ENCODE results near the gene FOXP3. TPM values are rescaled to one million over a fixed set of nuclear protein-coding genes. Genes with fewer than 3 reads are reported as not detected.

The FOXP3 gene
- total and polyA plus RNA-seq, 2 of the 4 experiments (the other 2 are of a cell fraction): 0.05 TPM; not detected in 1

- no peak overlapping the region for H3K14ac ChIP-seq (replicated peaks; ENCODE audit: low read depth, low read length)
- intact Hi-C loops (cut with micrococcal nuclease): no loop called here
- ChIA-PET POLR2A (ENCODE audit: unreplicated experiment) (no interaction called here), CTCF (no interaction called here)
- H2BK120ac ChIP-seq (ENCODE audit: low read depth, low read length): no peak overlapping the region
- BruUV-seq (replicated peaks): no TSS peak
- H2BK15ac ChIP-seq (ENCODE audit: low read depth, low read length): no peak overlapping the region
- no peaks in the 10 kb centered on the region for H3K9me1 ChIP-seq (ENCODE audit: insufficient read depth, low read length)
- no peaks in the 10 kb centered on the region for H3K79me1 ChIP-seq (ENCODE audit: low read depth in 1 of 2, low read length in 2 of 2)
- dilution Hi-C loops (cut with HindIII; ENCODE audit: low sequenced_read_pairs, unreplicated experiment): no loop called here
- ATAC-seq (ENCODE audit: low read depth) (no peak), DNase-seq (no peak)
- no peak overlapping the region for H2AK5ac ChIP-seq (ENCODE audit: low read depth, low read length)
- TF ChIP-seq MAFK (IDR thresholded peaks at IDR 0.05; ENCODE audit: low read depth, low read length) (no peak), POLR2A (IDR thresholded peaks at IDR 0.05; ENCODE audit: low read depth, low read length) (no peak), CTCF (conservative IDR thresholded peaks at IDR 0.05; ENCODE audit: low read depth, low read length) (no peak), SMC3 (IDR thresholded peaks at IDR 0.05; ENCODE audit: low read depth, low read length) (no peak), NFE2L2 (IDR thresholded peaks at IDR 0.05; ENCODE audit: low read depth, low read length) (no peak), CEBPB (IDR thresholded peaks at IDR 0.05; ENCODE audit: low read depth, low read length) (no peak), RCOR1 (IDR thresholded peaks at IDR 0.05; ENCODE audit: insufficient replicate concordance, low read length) (no peak), RAD21 (IDR thresholded peaks at IDR 0.05; ENCODE audit: low read length) (no peak), MXI1 (IDR thresholded peaks at IDR 0.05; ENCODE audit: borderline replicate concordance, low read depth, low read length) (no peak), USF2 (IDR thresholded peaks at IDR 0.05; ENCODE audit: low read depth, low read length) (no peak), FOS (IDR thresholded peaks at IDR 0.05; ENCODE audit: low read depth, low read length) (no peak)
- H3K4me3 ChIP-seq (ENCODE audit: insufficient read depth, low read depth, low read length): no peak overlapping the region
- no peak overlapping the region for H2AFZ ChIP-seq (replicated peaks; ENCODE audit: low read length, poor library complexity)
- peaks cover 1% of the 10 kb centered on the region; the same call in 1 of the 2 replicates for H3K36me3 ChIP-seq (ENCODE audit: control insufficient read depth, insufficient read depth, low read length)
- no peak overlapping the region for H2AK9ac ChIP-seq (replicated peaks; ENCODE audit: low read depth, low read length, poor library complexity)
- H3K23ac ChIP-seq (ENCODE audit: low read depth, low read length): no peak overlapping the region
- no peak overlapping the region for H2BK20ac ChIP-seq (ENCODE audit: low read depth, low read length)
- no peak overlapping the region for H4K8ac ChIP-seq (ENCODE audit: low read depth in 2 of 2, low read length in 2 of 2)
- no peak overlapping the region for H2BK5ac ChIP-seq (ENCODE audit: low read depth, low read length, poor library complexity, severe bottlenecking)
- H4K91ac ChIP-seq (ENCODE audit: insufficient read depth, low read depth, low read length): no peak overlapping the region
- 67% methylated on average over 1 of the region's 7 CpGs; no CpG with 5 or more reads in 1 of the 2 experiments for WGBS, 2 experiments (ENCODE audit: extremely low coverage in 2 of 2, insufficient read length in 1 of 2)
- no peak overlapping the region for H3K18ac ChIP-seq (ENCODE audit: low read depth, low read length)
- H3K27me3 ChIP-seq (ENCODE audit: control insufficient read depth, insufficient read depth, low read length): peaks cover 1% of the 10 kb centered on the region; the same call in 1 of the 2 replicates
- H3K27ac ChIP-seq (ENCODE audit: insufficient read depth, low read length): no peak overlapping the region
- H3K56ac ChIP-seq (ENCODE audit: extremely low read depth, insufficient read depth, low read length): no peak overlapping the region
- no peak overlapping the region for H3K4me2 ChIP-seq (ENCODE audit: low read depth, low read length)
- in situ Hi-C loops (cut with MboI; ENCODE audit: low sequenced_read_pairs): no loop called here
- no peak overlapping the region for H3K9ac ChIP-seq (ENCODE audit: low read depth, low read length)
- H3K9me3 ChIP-seq (ENCODE audit: control insufficient read depth, insufficient read depth, low read length): peaks cover 1% of the 10 kb centered on the region; the same call in 1 of the 2 replicates
- H3K4ac ChIP-seq (ENCODE audit: low read depth, low read length): no peak overlapping the region
- no peaks in the 10 kb centered on the region for H3K4me1 ChIP-seq (ENCODE audit: control insufficient read depth, insufficient read depth, low read length)
- H4K20me1 ChIP-seq (ENCODE audit: insufficient read depth, low read length): no peaks in the 10 kb centered on the region
- H4K5ac ChIP-seq (ENCODE audit: low read depth, low read length): no peak overlapping the region
Measured at GRCh38 chrX:49254639-49255038, 9.9 kb downstream of the FOXP3 start.
